Amniotic stem cell (primary cell): ENCODE results near the gene DPEP1.

Experiments
- DNase-seq: peaks from one replicate; lab custom pipeline; 2025; lab: John Stamatoyannopoulos, UW

Gene DPEP1

GRCh38 chr16:89599451-89599858 lies 14.0 kb upstream of the DPEP1 start:
- no peak for DNase-seq

- DNase-seq = no peak
Observed at GRCh38 chr16:89599902-89600301, 13.5 kb upstream of the DPEP1 start.

GRCh38 chr16:89600427-89600826 lies 13.0 kb upstream of the DPEP1 start:
- no peak for DNase-seq

- no peak for DNase-seq
Observed at GRCh38 chr16:89600956-89601355, 12.5 kb upstream of the DPEP1 start.

DNA sequence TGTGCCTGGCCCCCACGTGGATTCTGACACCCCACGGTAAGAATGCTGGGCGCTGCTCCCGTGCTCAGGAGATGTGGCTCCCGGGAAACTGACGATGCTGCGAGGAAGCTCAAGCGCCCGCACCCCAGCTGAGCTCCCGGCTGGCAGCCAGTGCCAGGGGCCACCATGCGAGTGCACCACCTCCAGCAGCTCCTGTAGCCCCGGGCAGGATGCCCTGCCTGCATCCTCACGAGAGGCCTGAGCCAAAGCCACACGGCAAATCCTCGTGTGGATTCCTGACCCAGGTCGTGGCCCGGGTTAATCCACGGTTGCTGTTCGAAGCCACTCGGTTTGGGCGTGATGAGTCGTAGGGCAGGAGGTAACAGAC lies 11.6 kb upstream of the DPEP1 start:
- no peak for DNase-seq

GRCh38 chr16:89602273-89602951 lies 11.0 kb upstream of the DPEP1 start:
- DNase-seq = peak; percentile 84

DNA sequence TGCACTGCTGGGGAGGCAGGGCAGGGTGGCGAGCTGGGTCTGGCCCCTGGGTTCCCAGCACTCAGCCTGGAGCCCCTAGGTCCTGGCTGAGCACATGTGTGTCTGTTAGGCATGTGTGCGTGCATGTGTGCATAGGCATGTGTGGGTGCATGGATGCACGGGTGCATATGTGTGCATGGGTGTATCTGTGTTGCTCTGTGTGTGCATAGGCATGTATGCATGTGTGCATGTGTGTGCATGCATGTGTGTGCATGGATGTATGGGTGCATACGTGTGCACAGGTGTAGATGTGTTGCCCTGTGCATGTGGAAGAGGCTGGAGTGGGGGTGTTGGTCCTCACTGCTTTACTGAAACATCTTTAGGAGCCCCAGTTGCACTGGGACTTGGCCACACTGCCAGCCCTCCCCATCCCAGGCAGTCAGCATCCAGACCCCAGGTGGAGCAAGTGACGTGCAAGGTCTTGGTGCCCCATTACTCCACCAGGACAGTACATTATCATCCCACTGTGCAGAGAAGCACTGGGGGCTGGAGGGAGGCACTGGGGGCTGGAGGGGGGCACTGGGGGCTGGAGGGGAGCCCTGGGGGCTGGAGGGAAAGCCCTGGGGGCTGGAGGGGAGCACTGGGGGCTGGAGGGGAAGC lies 10.4 kb upstream of the DPEP1 start:
- DNase-seq = no peak

DNA sequence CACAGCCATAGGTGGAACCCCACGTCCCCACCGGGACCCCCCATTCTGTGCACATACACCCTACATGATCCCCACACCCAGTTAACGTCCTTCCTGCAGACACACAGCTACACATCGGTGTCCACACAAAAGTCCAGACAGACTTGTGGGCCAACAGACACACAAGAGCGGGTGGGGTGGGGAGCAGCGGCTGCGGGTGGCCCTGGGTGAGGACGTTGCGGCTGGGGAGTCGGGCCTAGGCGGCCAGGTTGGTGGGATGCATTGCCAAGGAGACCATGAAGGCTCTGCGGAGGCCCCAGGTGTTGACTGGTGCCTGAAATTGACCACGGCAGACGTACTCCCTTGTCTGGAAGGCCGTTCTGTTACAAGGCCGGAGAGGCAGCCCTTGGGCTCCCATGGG lies 8.7 kb upstream of the DPEP1 start:
- DNase-seq = no peak

GRCh38 chr16:89605186-89605970 lies 8.1 kb upstream of the DPEP1 start:
- no peak for DNase-seq

- no peak for DNase-seq
Observed at GRCh38 chr16:89606006-89606405, 7.4 kb upstream of the DPEP1 start.

- DNase-seq = no peak
Observed at GRCh38 chr16:89607453-89607852, 6.0 kb upstream of the DPEP1 start.

DNA sequence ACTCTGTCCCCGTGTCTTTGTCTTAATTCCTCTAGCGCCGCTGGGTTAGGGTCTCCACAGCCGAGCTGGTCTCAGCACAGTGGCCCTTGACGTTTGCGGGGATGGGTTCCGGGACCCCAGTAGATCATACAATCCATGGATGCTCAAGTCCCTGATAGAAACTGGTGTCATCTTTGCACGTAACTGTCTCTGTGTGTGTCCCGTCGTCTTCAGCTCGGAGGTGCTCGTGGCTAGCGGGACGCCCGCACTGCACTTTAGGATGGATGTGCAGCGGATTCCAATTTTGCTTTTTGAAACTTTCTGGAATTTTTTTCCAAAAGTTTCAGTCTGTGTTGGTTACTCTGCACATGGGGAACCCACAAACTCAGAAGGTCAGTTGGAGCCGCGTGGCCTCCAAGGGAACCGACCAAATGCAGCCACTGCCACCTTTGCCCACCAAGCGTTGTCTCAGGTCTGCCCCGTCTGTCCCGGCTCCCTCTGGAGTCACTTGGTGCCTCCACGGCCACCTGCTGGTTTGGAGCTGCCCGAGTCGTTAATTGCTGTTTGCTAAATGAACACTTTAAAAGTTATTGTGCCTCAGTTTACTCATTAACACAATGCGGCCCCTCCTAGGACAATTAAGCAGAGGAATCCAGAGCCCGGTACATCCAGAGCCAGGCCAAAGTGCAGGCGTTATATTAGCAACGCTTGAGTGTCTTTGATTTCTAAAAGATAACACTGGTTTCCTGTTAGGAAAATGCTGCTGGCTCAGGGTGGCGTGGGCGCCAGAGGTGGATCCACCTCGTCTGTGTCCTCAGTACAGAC lies 5.3 kb upstream of the DPEP1 start:
- DNase-seq = no peak

DNA sequence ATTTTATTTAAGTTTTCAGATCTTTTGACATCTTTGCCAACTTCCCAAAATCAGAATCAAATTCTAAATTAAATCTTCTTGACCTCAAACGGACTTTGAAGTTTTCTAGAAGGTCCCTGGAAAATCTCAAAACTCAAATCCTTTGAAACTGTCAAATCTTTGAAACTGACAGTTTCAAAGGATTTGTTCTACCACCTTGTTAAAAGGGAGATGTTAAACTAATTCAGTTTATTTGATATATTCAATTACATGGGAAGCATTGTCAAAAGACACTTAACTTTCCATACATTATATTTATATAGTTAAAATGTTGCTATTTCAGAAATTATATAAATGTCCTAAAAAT lies 3.4 kb upstream of the DPEP1 start:
- DNase-seq = no peak

DNA sequence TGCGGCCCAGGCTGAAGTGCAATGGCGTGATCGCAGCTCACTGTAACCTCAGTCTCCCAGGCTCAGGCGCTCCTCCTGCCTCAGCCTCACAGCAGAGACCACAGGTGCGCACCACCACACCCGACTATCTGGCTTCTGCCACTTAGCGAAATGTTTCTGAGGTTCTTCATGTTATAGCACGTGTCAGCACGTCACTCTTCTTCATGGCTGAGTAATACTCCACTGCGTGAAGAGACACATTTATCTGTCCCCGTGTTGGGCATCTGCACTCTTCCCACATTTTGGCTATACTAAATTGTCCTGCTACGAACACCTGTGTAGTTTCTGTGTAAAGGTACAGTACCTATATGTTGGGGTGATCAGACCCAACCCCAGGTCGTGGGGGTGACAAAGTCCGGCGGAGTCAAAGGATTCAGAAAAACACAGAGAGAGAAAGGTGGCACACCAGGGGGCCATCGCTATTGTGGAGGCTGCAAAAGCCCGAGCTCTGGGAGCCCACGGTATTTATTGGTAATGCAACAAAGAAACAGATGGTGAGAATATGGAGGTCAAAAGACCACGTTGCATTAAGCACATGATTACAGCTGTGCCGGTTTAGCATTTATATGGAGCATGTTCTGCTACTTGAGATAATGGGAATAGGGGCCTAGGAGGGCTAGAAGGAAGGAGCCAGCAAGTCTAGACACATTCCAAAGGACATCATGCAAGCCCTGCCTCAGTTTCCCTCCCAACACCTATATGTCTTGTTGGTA lies 851 bp upstream of the DPEP1 start:
- no peak for DNase-seq

DNA sequence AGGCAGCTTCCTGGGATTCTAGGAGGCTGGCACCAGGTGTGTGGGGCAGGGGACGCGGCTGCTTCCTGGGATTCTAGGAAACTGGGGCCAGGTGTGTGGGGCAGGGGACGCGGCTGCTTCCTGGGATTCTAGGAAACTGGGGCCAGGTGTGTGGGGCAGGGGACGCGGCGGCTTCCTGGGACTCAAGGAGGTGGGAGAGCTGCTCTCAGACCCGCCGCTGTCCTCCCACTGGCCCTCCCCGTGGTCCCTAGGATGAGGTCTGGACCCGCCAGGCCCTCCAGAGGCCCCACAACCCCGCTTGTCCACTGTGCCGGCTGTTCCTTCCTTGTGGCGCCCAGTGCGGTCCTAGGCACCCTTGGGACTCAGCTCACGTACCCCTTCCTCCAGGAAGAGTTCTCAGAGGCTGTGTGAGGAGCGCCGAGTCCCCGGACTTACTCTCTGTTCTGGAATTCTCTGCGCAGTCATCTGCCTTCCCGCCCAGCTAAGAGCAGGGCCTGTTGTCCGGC lies 565 bp downstream of the DPEP1 start:
- DNase-seq = no peak

DNA sequence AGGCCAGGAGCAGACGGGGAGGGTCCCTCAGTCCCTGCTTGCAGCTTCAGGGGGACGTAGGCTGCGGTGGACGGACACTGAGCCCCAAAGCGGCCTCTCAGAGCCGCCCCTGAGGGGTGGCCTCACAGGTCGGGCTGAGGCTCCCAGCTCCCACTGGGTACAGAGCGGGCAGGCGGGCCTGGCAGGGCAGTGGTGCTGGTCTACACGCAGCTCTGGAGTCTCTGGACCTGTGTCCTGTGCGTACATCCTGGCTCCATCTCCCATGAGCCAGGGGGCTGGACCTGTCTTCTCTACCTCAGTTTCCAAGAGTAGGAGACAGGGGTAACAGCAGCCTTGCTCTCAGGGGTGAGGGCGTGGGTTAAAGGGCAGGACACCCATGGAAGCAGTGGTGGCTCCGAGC lies 1.7 kb downstream of the DPEP1 start:
- no peak for DNase-seq

- no peak for DNase-seq
Observed at GRCh38 chr16:89615596-89616090, 2.2 kb downstream of the DPEP1 start.

DNA sequence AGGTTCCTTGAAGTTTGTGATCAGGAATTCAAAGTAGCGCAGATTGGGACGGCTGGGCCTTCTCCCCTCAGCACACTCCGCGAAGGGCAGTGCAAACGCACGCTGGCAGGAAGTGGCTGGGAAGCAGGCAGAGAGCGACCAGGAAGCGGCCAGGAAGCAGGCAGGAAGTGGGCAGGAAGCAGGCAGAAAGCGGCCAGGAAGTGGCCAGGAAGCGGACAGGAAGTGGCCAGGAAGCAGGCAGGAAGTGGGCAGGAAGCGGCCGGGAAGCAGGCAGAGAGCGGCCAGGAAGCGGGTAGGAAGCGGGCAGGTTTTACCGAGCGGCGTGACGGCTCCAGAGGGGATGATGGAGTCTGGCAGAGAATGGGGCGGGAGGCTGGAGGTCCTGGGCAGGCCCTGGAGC lies 3.2 kb downstream of the DPEP1 start:
- DNase-seq = no peak

GRCh38 chr16:89617036-89617435 lies 3.6 kb downstream of the DPEP1 start:
- DNase-seq = no peak

DNA sequence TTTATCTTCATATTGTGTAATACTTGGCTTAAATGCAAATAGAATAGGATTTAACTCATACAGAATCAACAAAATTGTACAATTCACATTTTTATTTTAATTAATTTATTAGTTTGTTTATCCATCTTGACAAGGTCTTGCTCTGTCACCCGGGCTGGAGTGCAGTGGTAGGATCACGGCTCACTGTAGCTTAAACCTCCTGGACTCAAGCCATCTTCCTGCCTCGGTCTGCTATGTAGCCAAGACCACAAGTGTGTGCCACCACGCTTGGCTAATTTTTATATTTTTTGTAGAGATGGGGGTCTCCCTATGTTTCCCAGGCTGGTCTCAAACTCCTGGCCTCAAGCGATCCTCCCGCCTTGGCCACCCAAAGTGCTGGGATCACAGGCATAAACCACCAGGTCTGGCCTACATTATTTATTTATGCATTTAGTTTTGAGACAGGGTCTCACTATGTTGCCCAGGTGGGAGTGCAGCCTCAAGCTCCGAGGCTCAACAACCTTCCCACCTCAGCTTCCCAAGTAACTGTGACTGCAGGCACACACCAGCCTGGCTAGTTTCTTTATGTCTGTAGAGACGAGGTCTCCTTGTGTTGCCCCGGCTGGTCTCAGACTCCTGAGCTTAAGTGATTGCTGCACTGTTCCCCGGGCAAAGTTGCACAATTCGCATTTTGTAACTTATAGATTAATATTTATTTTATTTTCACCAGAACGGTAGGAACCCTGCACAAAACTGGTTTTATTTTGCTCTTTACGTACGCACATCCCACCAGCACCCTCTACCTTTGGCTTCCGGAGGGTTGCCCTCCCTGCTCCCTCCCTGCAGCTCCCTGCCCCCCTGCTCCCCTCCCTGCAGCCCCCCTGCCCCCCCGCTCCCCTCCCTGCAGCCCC lies 4.9 kb downstream of the DPEP1 start:
- DNase-seq = no peak
